Retina (tissue), 1 donor: ENCODE measurements around the gene ECEL1.
"Not testable (repeated sequence)": the region's sequence is repeated elsewhere in the genome, so short reads cannot be mapped to it uniquely, and the experiment has no call there.

Experiments
- DNase-seq: peaks from one replicate; pipeline ENCODE4 v3.0.0-alpha.2; 2016

The ECEL1 gene

GRCh38 chr2:232458051-232458660 is 29.5 kb downstream of the ECEL1 start:
- no peak for DNase-seq

DNA sequence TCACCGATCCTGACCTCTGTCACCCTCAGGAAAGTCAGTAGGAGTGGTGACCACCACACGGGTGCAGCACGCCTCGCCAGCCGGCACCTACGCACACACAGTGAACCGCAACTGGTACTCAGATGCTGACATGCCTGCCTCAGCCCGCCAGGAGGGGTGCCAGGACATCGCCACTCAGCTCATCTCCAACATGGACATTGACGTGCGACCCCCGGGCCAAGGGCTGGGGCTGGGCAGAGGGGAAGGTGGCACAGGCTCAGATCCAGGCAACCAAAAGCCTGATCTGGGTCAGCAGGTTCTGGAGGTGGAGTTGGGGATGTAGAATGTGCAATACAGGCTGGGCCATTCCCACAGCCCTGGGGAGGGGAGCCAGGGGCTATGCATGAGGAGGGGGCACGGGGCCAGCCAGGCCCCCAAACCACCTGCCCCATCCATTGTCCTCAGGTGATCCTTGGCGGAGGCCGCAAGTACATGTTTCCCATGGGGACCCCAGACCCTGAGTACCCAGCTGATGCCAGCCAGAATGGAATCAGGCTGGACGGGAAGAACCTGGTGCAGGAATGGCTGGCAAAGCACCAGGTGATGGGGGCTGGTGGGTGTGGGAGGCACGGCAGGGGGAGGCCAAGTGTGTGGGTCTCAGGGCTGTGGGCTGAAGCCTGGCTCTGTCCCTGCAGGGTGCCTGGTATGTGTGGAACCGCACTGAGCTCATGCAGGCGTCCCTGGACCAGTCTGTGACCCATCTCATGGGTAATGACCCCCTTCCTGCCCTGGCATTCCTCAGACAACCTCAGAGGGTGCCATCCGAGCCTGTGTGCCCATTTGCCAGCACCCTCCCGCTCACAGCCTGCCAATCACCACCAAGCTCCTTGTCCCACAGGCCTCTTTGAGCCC is 30.3 kb downstream of the ECEL1 start:
- no peak for DNase-seq

GRCh38 chr2:232456296-232457120 is 31.1 kb downstream of the ECEL1 start:
- no peak for DNase-seq

GRCh38 chr2:232455426-232456255 is 32.0 kb downstream of the ECEL1 start, which contains the start of gene ALPI:
TSS of gene ALPI (plus strand) at chr2:232456153. CDS start at chr2:232456200, 47 bp downstream.
- no peak for DNase-seq

DNA sequence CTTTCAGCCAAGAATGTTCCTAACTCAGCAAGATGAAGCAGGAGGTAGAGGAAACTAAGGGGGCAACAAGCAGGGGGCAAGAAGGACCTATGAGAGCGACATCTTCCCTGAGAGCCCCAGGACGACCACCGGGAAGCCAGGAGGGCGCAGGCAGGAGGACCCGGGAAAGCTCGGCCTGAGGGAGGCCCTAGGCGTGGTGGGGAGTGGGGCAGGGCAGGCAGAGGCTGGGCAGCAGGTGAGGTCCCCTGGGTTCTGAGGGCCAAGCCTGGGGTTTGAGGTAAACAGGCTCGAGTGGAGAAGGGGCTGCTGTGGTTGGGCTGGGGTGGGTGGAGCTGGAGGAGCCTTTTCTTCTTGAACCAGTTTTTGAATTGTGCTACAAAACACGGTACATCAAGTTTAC is 33.0 kb downstream of the ECEL1 start:
- no peak for DNase-seq

GRCh38 chr2:232451645-232452044 is 36.0 kb downstream of the ECEL1 start:
- DNase-seq: not testable (repeated sequence)

GRCh38 chr2:232449964-232450363 is 37.7 kb downstream of the ECEL1 start:
- DNase-seq: no peak

- peak; percentile 72 for DNase-seq
These were observed 39.3 kb downstream of the ECEL1 start for GRCh38 chr2:232448304-232448690.

- DNase-seq: peak; percentile 47
These were observed 39.9 kb downstream of the ECEL1 start for GRCh38 chr2:232447638-232448303.

DNA sequence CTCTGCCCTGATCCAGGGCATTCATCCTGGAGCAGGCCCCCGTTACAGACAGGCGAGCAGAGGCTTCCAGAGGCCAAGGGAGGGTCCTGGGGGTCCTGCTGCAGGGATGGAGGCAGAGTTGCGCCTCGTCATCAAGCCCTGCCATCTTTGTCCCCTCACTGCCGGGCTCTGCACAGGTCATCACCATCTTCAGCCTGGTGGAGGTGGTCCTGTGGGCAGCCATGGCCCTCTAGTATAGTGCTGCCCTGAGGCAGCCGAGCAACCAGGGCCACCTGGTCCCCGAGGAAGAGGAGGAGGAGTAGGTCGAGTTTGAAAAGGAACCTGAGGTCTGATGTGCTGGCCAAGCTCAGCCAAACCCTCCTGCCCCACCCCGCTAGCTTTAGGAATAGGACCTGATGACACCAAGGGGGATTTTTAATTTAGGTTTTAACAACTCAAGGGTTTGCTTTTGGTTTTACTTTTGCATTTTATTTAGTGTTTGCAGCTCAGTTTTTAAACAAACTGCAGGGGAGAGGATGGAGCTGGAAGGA is 40.5 kb downstream of the ECEL1 start:
- no peak for DNase-seq

- DNase-seq: peak; percentile 39
These were observed 41.3 kb downstream of the ECEL1 start for GRCh38 chr2:232446266-232446777.

GRCh38 chr2:232445149-232445885 is 42.3 kb downstream of the ECEL1 start:
- not testable (repeated sequence) for DNase-seq

- DNase-seq: peak; percentile 39
These were observed 43.1 kb downstream of the ECEL1 start for GRCh38 chr2:232444409-232445148.

DNA sequence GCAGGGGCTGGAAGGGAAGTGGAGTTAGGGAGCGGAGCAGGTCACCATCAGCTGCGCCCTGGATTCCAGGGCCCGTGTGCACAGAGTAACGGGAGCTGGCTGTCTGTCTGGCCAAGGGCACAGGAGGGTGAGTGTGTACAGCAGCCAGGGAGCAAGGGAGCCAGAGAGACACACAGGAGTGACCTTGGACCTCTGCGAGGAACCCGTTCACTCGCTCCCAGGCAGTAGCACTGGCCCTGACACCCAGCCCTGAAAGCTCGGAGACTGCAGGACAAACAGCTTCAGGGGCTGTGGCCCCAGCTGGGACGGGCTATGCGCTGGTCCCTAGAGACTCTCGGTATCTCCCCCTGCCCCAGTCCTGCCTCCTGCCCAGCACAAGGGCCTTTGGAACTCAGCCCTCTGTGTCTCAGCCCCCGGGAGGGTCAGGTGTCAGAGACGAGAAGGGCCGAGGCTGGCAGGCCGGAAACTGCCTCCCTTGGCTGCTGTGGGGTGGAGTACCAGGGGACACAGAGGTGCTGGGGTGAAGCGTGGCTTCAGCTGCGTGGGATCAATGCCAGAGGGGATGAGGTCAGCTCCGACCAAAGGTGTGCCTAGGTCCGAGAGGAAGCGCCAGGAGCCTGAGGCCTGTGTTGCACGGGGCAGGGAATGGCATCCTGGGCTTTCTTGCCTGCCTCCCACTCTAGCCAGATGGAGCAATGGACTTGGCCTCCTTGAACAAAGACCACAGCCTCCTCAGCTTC is 43.8 kb downstream of the ECEL1 start:
- not testable (repeated sequence) for DNase-seq

- DNase-seq: not testable (repeated sequence)
These were observed 44.6 kb downstream of the ECEL1 start for GRCh38 chr2:232443047-232443446.

DNA sequence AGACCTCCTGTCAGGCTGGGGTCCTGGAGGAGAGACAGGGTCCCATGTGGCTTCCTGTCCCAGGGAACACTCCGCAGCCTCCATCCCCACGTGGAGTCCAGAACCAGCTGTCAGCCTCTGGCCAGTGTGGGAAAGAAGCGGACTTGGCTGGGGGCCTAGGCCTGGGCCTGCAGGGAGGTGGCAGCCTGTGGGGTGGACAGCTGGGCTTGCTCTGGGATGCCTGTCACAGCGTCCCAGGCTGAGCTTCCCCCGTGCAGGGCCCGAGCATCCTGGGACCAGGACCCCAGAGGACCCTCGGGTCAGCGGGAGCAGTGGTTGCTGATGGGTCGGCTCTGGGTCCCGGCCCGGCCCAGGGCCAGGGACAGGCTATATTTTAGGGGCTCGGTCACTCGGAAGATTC is 45.2 kb downstream of the ECEL1 start:
- DNase-seq: not testable (repeated sequence)

- DNase-seq: not testable (repeated sequence)
These were observed 45.7 kb downstream of the ECEL1 start for GRCh38 chr2:232441922-232442321.

DNA sequence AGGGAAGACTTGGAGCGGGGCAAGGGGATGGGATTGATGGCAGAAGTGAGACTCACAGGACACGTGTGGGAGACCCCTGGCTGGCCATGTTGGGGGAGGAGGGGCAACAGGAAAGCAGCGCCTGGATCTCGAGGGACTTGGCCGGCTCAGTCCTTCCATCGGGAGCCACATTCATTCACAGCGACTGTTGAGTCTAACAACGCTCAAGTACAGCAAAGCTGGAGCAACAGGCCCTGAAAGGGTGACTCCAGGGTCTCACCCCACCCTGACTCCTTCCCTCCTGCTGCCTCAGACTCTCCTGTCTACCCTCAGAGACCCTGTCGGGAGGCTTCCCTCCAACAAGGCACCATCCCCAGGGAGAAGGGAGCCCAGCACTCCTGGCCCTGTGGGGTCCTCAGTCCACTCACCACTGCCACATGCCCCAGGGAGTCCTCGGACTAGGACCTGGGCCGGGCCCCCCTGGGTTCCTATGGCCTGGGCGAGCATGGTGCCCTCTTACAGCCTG is 46.4 kb downstream of the ECEL1 start:
- no peak for DNase-seq
